HG03280 (cell line): ENCODE results near the gene DDO.

Source experiments
- ATAC-seq: cut with Tn5 transposase; IDR thresholded peaks from one replicate; pipeline ENCODE4 v1.9.1; 2021; ENCODE audit warnings: mild to moderate bottlenecking, moderate library complexity; ENCODE audit not compliant: unreplicated experiment

Gene DDO

DNA sequence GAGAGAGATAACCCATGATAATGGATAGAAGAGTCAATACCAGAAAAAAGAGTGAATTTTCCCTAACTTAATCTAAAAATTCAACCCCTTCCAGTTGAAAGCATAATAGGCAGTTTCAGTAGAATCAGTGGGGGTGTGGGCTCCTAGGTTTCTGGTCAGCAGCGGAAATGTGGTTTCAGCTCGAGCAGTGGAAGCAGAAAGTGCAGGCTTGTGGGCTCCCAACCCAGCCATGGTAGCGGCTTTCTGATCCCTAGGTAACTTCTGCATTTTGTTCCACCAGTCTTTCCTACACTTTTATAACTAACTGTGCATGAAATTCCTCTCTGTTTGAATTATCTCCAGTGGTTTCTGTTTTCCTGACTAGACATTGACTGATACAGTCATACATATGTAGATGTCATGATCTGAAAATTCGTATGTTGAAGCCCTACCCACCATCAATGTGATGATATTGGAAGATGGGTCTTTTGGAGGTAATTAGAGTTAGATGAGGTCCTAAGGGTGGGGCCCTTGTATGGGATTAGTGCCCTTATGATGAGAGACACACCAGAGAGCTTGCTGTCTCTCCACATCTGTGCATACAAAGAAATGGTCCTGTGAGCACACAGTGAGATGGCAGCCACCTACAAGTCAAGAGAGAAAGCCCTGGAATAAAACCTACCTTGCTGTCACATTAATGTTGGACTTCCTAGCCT lies 6.5 kb upstream of the DDO start:
- no peak for ATAC-seq

DNA sequence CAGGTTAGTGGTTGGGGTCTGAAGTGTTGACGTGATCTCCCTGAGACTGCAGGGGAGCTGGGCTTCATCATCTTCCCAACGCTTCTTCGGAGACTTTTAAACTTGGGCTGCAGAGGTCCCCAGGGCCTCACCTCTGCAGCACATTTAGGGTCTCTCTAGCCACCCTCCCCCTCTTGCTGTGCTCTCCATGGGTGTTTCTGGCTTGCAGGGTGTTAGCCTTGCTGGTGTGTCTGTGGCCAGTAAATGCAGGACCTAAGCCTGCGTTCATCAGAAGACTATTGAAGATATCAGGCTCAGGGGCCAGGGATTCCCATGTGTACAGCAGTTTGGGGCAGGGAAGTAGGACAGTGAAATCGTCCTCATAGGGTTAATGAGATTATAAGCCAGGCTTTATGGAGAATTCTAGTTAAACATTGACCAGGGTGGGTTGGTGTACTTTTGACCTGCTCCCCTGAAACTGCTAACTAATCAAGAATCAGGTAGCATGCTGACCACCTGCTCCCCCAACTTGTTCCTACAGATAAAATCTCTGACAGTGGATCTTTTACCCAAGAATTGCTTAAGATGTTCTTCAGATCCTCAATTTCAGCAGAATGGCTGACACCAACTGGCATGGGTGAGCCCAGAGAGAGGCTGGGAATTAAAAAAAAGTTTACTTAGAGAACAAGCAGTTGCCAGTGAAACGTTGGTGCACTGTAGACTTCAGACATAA lies 3.8 kb upstream of the DDO start:
- no peak for ATAC-seq

DNA sequence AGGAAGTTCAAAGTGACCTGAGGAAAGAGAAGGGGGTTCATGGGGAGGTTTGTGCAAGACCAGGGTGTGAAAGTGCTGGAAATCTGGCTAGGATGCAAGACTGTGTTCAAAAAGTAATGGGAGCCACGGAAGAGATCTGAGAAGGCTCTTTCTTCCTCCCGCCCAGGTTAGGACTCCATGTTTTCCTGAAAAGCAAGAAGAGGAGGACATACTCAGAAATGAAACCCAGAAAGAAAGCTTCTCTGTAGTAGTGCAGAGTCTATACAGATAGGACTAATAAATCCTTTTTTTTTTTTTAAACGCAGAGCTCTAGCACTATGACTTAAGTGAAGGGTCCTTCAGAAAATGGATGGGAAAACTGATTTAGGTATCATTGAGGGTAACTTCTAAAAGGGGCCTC lies 3.2 kb upstream of the DDO start:
- ATAC-seq = no peak

DNA sequence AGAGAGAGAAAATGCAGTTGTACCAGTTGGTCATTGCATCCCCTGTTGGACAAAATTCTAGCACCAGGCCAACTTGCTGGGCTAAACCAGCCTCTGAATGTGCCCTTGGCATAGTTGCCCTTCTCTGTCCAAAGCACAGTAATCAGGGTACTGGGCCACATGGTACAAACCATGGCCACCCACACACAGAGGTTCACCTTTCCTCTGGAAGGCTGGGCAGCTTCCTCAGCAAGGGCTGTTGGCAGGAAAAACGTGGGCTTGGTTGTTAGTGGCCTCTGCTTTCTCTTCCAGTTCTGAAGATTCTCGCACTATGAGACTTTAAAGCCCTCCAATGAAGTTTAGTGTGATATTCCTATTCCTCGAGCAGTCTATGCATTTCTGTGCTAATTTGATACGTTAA lies 706 bp downstream of the DDO start:
- ATAC-seq = no peak

DNA sequence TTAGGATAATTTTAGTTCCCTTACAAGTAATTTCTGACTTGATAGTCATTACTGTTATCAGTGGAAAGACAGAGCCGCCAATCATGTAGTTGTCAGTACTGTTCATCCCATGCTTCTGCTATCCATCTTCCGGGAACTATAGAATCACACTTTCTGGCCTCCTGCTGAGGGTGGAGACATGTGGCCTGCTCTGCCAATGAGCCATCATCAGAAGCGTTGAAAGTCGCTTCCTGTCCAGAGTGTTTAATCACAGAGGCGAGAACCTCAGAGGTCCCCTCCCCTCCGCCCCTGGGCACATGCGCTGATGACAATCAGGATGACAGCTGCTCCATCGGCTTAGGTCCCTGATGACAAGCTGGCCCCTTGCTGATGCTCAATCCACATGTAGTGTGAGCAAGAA lies 3.0 kb downstream of the DDO start:
- no peak for ATAC-seq

DNA sequence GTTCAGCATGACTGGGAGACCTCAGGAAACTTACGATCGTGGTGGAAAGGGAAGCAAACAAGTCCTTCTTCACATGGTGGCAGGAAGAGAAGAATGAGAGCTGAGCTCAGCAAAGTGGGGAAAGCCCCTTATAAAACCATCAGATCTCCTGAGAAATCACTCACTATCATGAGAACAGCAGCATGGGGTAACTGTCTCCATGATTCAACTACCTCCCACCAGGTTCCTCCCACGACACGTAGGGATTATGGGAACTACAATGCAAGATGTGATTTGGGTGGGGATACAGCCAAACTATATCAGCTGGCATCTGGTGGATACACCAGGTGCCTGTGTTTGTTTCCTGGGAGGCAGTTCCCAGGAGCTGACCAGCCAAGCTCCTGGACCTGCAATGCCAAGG lies 4.9 kb downstream of the DDO start:
- no peak for ATAC-seq

DNA sequence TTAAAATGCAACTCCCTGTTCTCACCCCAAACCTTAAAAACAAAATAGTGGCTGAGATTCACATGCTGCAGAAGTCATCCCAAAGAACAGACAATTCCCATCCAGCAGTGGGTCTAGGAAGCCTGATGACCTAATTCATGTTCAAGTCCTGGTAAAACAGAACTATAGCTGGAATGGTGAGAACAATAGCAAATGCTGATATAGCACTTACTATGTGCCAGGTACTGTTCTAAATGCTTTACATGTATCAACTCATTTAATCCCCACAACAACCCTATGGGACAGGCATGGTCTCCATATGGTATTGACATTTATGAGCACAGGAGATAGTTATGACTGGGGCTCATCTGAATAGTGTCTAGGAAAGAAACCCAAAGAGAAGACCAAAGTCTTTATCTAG lies 5.6 kb downstream of the DDO start:
- ATAC-seq = no peak

DNA sequence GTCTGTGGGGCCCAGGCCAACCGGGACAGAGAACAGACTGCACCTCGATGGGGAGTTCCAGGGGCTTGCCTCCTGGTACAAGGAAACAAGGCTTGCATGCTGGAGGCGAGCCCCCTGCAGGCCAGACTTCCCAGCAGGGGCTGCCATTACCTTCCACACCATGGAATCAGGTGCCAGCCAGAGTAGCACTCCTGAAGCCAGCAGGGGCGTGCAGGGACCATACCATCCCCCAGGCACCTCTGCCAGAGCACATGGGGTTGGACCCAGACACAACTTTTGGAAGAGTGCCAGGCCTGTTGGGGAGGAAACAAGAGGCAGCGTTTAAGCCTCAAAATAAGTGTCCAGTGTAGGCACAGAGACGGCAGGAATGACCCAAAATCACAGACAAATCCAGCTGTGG lies 6.5 kb downstream of the DDO start:
- no peak for ATAC-seq

DNA sequence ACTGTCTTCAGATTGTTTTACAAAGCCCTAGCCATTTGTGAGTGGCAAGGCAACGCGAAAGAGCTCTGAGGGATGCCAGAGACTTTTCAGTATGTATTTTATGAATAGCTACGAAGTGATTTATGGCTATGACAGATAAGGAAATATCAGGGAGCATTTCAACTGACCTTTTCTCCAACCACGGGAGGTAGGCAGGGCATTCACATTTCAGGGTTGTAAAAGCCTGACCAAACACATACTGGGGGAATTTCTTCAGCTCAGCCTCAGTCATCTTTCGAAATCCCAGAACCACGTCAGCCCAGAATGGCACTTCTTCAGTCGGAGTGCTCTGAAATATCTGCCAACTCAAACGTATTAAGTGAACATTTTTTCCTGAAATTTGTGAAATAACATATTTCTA lies 10.8 kb downstream of the DDO start:
- ATAC-seq = no peak

DNA sequence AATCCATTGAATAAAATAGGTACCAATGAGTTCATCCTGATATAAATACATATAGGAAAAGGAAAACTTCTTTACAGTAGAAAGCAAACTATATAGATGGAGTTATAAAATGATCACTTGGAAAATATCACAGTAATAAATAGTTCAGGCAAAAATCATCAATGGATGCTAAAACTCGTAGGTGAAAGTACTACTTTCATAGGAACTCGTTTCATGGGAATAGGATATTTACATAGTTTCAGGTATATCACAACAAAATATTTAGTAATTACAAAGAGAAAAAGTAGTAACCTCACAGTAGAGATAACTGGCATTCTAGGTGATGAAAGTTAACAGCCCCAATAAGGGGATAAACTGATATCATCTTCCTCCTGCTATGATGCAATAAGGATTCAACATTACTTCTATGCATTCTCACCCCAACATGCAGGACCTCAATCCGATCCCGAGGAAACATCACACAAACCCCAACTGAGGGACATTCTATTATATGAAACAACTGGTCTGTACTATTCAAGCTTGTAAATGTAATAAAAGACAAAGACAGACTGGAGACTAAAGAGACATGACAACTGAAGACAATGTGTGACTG lies 13.7 kb downstream of the DDO start:
- no peak for ATAC-seq

DNA sequence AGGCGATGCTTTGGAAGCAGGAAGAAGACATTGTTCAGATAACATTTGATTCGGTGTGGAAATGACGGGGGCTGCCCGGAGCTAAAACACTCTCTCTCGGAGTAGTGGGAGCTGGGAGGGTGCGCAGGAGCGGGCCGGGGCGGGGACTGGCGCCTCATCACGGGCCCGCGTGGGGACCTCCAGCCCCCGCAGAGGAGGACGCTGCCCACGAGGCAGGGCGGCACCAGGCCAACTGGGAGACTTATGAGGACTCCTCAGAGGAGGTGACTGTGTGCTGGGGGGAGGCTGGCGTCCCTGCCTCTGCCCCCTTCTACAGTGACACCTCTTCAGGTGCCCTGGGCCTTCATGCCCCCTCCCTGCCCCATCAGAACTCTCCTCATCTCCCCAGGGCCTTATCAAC lies 15.2 kb downstream of the DDO start:
- ATAC-seq = no peak

DNA sequence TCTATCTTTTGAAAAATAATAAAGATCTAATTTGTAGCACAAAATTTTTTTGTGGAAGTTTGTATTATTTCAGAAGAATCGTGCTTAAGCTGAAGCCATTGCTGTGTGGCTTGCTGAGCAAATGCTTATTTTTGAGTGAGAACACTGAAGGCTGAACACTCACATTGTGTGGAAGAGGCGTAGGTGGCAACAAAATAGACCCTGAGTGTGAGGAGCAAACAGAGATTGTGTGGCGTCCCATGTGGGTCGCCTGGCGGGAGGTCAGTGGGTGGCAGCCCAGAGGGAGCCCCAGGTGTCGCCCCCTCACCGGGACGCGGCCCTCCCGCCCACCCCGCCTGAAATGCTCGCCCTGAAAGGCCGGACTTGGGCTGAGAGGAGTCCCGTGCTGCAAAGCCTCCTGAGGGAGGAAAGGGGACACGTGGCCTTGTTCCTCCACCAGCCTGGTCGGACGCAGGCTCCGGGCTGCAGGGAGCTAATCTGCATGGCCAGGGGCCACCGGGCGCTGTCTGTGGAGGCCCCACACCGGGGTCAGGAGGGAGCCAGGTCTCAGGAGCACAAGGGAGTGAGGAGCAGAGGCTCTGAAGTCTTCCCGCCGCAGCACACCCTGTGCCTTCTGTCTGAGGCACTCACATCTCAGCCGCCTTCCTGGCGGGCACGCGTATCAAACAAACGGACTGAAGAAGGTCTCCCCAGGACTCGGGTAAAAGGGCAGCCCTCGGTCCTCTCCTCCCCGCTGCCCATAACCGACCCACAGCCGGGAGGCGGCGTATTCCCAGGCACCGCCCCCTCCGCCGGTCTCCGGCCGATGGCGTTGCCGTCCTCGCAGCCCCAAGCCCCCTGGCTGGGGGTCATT lies 15.9 kb downstream of the DDO start:
- no peak for ATAC-seq

DNA sequence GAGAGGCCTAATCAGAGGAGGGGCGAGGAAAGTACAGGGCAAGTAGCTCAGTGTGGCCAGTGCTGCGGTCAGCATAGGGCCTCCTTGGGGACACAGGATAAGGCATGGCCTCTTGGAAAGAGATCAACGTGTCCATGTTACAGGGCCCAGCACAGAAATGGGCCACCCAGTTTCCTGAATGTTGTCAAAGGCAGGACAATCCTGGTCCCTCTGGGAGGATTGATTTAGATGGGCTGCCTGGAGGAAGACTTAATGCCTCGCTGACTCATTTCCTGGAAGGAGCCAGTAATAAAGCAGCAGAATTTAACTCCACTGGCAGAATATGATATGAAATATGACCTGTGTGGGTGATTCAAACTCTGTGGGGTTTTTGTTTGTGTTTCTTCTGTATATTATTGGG lies 16.6 kb downstream of the DDO start:
- ATAC-seq = no peak

DNA sequence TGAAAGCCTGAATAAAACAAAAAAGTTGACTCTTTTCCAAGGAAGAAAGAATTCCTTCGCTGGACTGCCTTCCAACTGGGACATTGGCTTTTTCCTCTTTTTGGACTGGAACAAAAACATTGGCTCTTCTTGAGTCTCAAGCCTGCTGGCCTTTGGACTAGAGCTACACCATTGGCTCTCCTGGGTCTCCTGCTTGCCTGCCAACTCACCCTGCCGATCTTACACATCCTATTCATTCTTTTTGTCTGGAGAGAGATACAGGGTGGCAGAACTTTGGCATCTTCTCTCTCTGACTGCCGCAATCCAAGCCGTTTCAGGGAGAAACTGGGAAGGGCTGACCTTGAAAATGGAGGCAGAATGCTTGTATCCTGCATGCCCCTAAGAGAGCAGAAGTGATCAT lies 20.2 kb downstream of the DDO start:
- ATAC-seq = no peak

DNA sequence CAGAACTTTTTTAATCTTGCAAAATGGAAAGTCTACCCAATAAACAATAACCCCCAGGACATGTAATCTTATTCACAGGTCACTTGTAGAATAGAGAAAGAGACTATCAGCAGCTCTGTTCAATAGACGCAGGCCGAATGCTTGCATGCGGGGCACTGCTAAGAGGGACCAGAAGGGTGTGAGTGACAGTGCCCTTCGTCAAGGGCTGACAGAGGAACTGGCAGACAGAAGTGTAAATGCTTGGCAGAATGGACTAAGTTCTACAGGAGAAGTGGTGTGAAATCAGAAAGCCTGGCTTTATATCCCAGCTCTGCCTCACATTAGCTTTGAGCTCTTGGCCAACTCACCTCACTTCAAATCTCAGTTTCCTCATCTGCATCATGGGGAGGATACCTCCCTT lies 21.0 kb downstream of the DDO start:
- ATAC-seq = no peak

DNA sequence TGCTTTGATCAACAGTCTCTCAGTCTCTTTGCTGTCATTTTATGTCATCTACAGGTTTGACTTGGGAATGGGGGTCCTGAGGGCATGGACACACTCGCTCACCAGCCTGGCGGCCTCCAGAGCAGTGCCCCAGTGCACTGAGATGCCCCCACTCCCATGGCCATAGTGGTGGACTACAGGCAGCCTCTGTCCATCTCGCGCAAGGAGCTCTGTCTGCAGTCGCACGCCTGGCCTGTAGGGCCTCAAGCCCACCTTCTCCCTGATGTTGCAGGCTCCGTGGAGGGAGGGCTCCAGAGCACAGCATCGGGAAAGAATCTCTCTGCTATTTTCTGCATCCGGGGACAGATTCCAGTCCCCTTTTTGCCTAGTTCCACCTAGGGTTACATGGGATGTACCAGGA lies 22.6 kb downstream of the DDO start:
- no peak for ATAC-seq

DNA sequence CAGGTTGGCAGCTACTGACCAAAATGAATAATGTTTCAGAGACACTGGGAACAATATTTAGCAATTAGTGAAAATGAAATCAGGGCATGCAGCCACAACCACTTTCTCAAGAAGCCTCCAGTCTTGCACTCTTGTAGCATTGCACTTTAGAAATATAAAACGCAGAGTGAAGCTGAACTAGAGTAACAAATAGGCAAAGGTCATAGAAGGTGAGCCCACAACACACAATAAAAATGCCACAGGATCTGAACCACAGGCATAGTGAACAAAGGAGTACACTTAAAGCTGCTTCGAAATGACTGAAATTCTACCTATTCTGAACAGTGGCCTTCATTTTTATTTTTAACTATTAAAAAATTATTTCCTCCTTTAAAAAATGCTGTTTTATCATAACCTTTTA lies 25.0 kb downstream of the DDO start:
- ATAC-seq = no peak

DNA sequence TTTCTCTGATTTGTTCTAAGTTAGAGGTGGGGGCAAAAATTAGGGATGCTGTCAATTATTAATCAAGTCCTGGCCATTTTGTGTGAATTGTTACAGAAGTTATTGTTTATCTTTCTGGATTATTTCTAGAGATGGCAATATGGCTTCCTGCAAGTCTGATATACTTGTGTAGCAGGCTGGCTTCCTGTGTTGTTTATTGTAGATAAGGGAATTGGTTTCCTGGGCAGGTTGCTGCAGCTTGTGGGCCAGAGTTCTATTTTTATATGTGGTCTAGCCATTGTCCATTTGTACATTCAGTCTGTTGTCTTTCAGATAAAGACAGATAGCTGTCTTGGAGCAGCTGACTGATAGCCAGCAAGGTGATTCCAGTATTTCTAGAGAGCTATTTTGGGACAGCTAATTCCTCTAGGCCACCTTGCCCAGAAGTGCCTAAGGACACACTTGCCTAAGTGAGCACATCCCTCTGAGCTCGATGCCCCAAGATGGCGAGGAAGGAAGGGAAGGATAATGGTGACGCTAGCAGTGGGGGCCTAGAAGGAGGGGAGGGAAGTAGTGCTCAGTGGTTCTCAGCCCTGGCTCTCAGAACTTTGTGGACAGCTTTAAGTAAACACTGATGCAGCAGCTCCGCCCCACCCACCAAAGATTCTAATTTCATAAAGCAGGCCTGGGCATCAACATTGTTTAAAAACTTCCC lies 25.5 kb downstream of the DDO start:
- no peak for ATAC-seq

DNA sequence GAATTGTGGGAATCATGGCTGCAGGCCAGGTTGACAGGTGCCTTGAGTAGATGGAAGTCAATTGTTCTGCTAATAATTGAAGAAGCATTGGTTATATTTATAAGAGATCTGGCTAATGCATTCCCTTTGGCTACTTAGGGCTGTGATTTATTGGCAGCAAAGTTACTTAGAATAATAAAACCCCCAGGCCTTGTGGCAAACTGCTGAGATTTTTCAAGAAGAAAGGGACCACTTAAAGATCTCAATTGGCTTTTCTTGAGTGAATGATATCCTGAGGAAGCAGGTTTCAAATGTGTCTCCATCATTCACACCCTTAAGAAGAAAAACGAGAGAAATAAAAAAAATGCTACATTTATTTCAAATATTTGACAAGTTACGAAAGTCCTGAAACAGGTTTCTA lies 27.4 kb downstream of the DDO start:
- ATAC-seq = no peak

DNA sequence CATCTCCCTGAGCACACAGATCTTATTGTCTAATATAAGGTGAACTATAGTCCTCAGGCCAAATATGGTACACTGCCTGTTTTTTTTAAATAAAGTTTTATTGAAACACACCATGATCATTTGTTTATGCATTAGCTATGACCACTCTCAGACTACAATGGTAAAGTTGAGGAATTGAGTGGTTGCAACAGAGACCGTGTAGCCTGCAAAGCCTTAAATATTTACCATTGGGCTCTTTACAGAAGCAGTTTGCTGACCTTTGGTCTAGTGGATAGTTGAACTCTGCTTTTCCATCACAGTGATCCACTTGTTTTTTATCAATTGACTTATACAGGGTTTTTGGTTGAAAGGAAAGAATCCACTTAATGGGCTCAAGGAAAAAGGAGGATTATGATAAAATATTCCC lies 29.9 kb downstream of the DDO start:
- no peak for ATAC-seq

DNA sequence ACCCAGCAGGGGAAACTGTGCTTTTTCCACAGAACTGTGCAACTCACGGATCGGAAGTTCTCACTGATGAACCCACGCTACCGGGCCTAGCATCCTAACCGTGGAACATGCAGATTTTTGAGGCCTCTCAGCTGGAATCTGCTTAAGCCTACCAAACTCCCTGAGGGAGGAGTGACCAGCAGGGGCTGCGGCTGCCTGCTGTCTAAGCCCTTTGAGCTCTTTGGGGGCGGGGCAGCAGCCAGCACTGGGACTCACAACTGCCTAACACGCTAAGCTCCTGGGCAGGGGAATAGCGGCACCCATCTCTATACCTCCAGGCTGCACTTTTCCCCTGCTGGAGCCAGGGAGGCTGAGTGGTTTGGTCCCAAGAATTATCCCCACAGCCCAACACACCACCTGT lies 36.8 kb downstream of the DDO start:
- no peak for ATAC-seq
